ENCODE results near the gene LHX3.

LHX3 gene

DNA sequence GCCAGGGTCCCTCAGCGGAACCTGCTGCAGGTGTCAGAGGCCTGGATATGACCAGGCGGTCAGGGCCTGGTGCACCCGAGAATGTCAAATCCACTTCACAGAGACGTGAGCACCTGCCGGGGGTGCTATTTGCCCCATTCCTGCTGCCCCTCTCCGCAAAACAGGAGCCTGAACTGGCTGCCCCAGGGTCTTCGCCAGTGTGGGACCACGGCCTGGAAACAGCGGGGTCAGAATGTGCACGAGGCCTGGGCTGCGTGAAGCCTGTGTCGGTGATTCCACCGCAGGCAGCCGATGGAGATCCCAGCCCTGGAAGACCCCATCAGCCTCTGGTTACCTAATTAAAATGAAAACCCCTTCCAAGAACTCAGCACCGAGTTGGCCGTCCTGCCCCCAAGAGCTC lies 45.1 kb downstream of the LHX3 start:
- H3K4me3 ChIP-seq (ENCODE audit: low read depth, low read length) = no peak overlapping the region
- no peak for TF ChIP-seq CTCF (IDR thresholded peaks at IDR 0.05; ENCODE audit: low read depth, low read length)

DNA sequence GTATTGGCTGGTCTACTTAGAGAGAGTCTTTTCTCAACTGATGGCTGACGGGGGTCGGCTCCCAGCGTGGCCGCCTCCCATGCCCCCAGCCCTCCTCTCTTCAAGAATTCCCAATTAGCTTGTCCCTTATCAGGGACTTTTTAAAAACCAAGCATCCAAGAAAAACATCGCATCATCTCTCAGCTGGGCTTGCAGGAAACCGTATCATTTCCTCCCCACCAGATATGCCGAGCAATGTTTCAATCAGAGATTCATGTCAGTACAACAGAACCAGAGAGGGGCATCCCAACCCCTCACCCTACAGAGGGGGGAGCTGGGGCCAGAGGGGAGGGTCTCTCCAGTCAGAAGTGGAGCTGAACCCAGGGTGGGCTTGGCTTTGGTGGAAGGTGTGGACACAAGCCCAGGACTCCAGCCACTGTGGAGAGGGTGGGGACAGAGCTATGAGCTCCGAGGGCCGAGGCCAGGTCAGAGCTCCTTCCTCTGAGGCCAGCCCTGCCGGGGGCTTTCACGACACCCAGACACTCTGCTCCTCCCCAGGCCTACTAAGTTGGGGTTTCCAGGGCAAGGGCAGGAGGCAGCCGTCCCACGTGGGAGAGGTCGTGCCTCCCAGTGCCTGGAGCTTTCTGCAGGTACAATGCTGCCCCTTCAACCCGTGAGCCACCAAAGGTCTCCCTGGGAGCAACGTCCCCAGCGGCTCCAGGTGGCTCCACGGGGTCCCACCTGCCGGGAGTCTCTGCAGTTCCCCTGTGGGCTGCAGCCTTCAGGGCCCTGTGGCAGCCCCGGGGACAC lies 47.3 kb downstream of the LHX3 start:
- H3K4me3 ChIP-seq (ENCODE audit: low read depth, low read length) = no peak overlapping the region
- TF ChIP-seq CTCF (IDR thresholded peaks at IDR 0.05; ENCODE audit: low read depth, low read length) = no peak

DNA sequence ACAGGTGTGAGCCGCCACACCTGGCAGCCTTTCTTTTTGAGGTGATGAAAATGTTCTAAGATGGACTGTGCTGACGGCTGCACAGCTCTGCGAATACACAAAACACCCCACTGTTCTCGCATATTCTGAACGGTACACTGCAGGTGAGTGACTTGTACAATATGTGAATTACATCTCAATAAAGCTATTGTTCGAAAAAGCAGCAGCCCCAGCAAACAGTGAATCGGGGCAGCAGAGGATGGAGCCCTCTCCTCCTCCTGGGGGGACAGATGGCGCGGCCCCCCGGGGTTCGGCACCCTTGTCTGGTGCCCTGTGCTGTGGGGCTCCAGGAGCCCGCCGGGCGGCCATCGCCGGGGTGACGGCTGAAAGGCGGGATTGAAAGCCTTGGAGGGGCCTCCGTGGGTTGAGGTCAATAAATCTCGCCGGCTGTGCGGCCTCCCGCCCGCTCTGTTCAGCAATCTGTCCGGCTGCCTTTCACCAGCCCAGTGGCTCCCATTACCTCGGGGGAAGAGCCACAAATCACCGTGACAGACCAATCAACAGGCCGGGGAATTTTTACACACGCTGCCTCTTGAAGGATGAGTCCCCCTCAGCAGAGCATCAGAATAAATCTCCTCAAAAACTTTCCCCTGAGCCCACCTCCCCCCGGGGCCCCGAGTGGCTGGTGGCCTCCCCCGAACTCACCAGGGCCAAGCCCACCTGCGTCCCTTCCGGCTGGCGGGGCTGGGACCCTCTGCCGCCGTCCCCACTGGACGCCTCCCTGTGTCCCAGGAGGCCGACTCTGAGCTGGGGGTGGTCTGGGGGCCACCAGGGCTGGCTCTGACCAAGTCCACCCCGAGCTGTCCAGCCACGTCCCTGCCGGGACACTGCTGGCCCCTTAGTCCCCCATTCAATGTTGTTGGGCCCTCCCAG lies 48.5 kb downstream of the LHX3 start:
- no peak for TF ChIP-seq CTCF (IDR thresholded peaks at IDR 0.05; ENCODE audit: low read depth, low read length)
- no peak overlapping the region for H3K4me3 ChIP-seq (ENCODE audit: low read depth, low read length)

- no peak overlapping the region for H3K4me3 ChIP-seq (ENCODE audit: low read depth, low read length)
- TF ChIP-seq CTCF (IDR thresholded peaks at IDR 0.05; ENCODE audit: low read depth, low read length) = no peak
Measured at GRCh38 chr9:136155576-136155975, 49.4 kb downstream of the LHX3 start.

GRCh38 chr9:136154943-136155342 lies 50.0 kb downstream of the LHX3 start:
- TF ChIP-seq CTCF (IDR thresholded peaks at IDR 0.05; ENCODE audit: low read depth, low read length) = no peak
- H3K4me3 ChIP-seq (ENCODE audit: low read depth, low read length) = no peak overlapping the region

- H3K4me3 ChIP-seq (ENCODE audit: low read depth, low read length) = no peak overlapping the region
- no peak for TF ChIP-seq CTCF (IDR thresholded peaks at IDR 0.05; ENCODE audit: low read depth, low read length)
Measured at GRCh38 chr9:136153381-136154065, 51.4 kb downstream of the LHX3 start.

All from WI38 (cell line).